Measurements from ENCODE around the gene MYH11.

DNA sequence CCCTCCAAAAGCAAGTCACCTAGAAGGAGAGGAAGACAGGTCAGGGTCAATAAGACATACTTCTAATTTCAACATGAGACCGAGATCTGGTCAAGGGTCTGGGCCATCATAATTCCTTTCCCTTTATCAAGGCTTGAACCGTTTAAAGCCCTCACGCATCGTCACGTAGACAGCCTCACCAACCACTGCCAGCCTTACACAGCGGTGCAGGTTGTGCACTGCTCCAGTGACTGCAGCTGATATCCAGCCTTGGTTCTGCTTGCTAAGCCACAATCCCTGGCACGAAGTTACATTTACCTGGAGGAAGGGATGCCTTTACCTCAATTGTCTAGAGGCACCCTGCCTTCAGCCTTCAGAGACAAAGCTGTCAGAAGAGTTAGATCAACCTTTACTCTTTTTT lies 85.1 kb downstream of the MYH11 start:
- TF ChIP-seq CTCF (conservative IDR thresholded peaks at IDR 0.05 in 1 of 2, IDR thresholded peaks at IDR 0.05 in 1 of 2; ENCODE audit: extremely low read depth in 1 of 2, insufficient read depth in 1 of 2, low read depth in 1 of 2, low read length in 2 of 2) (no peak), EZH2 (IDR thresholded peaks at IDR 0.05; ENCODE audit: borderline replicate concordance, low read length) (no peak)

Measured in mammary epithelial cell (primary cell).